GM18519 (cell line): ENCODE data around the gene PRR14L.
"Not testable (repeated sequence)": the region's sequence is repeated elsewhere in the genome, so short reads cannot be mapped to it uniquely, and the experiment has no call there.

Source experiments
- ATAC-seq: cut with Tn5 transposase; IDR thresholded peaks from one replicate; pipeline ENCODE4 v1.9.1; 2021; ENCODE audit warnings: mild to moderate bottlenecking, moderate library complexity; ENCODE audit not compliant: unreplicated experiment, low FRiP score

The PRR14L gene

GRCh38 chr22:31742115-31742514, 7.8 kb downstream of the PRR14L start:
- no peak for ATAC-seq

- not testable (repeated sequence) for ATAC-seq
Observed at GRCh38 chr22:31740314-31740713, 9.6 kb downstream of the PRR14L start.

- ATAC-seq: no peak
Observed at GRCh38 chr22:31739795-31740201, 10.1 kb downstream of the PRR14L start.

GRCh38 chr22:31738566-31738965, 11.4 kb downstream of the PRR14L start:
- ATAC-seq: no peak

GRCh38 chr22:31737932-31738331, 12.0 kb downstream of the PRR14L start:
- ATAC-seq: no peak

- ATAC-seq: no peak
Observed at GRCh38 chr22:31736458-31736857, 13.5 kb downstream of the PRR14L start.

- no peak for ATAC-seq
Observed at GRCh38 chr22:31734512-31734911, 15.4 kb downstream of the PRR14L start.

GRCh38 chr22:31733580-31734079, 16.3 kb downstream of the PRR14L start:
- ATAC-seq: no peak

GRCh38 chr22:31732089-31732829, 17.7 kb downstream of the PRR14L start:
- no peak for ATAC-seq

GRCh38 chr22:31730344-31730711, 19.6 kb downstream of the PRR14L start:
- ATAC-seq: no peak

GRCh38 chr22:31728857-31729256, 21.1 kb downstream of the PRR14L start:
- no peak for ATAC-seq

- no peak for ATAC-seq
Observed at GRCh38 chr22:31726692-31727091, 23.2 kb downstream of the PRR14L start.

- no peak for ATAC-seq
Observed at GRCh38 chr22:31723723-31724122, 26.2 kb downstream of the PRR14L start.

- no peak for ATAC-seq
Observed at GRCh38 chr22:31719850-31720471, 30.0 kb downstream of the PRR14L start.

GRCh38 chr22:31715147-31715778, 34.7 kb downstream of the PRR14L start:
- ATAC-seq: no peak

GRCh38 chr22:31711226-31711625, 38.7 kb downstream of the PRR14L start:
- not testable (repeated sequence) for ATAC-seq

GRCh38 chr22:31707519-31707918, 42.4 kb downstream of the PRR14L start:
- no peak for ATAC-seq

- ATAC-seq: no peak
Observed at GRCh38 chr22:31695423-31695822, 54.5 kb downstream of the PRR14L start.

GRCh38 chr22:31694046-31694445, 55.9 kb downstream of the PRR14L start:
- not testable (repeated sequence) for ATAC-seq

- no peak for ATAC-seq
Observed at GRCh38 chr22:31692186-31692886, 57.6 kb downstream of the PRR14L start.

GRCh38 chr22:31691408-31691807, 58.5 kb downstream of the PRR14L start:
- no peak for ATAC-seq
